Calu3 (cell line): Measurements from ENCODE around the gene EDA2R. TPM values are rescaled to one million over a fixed set of nuclear protein-coding genes. Genes with fewer than 3 reads are reported as not detected.

Source experiments
- BruUV-seq: library from RNA; stranded (reverse); fragments of 400-500 nt; replicated peaks from 2 replicates; lab custom pipeline; 2021; lab: Mats Ljungman, UMichigan
- CTCF ChIA-PET: fragments of 300-600 bp; sonication (Branson Sonifier 250); formaldehyde crosslinking; loops from one replicate; lab custom pipeline; 2022; ENCODE audit warnings: antibody characterized with exemption; lab: Charles Lee
- DNase-seq: peaks from one replicate; pipeline ENCODE4 v3.0.0; 2022
- H3K27ac Mint-ChIP-seq: one replicate; pipeline ENCODE4 v1.8.0; 2022; ENCODE audit warnings: mixed read lengths; ENCODE audit not compliant: unreplicated experiment
- H3K27me3 Mint-ChIP-seq: one replicate; pipeline ENCODE4 v1.8.0; 2022; ENCODE audit warnings: mixed read lengths; ENCODE audit not compliant: unreplicated experiment
- H3K36me3 Mint-ChIP-seq: one replicate; pipeline ENCODE4 v1.8.0; 2022; ENCODE audit warnings: mild to moderate bottlenecking, moderate library complexity, mixed read lengths; ENCODE audit not compliant: insufficient read depth, unreplicated experiment
- H3K4me1 Mint-ChIP-seq: one replicate; pipeline ENCODE4 v1.8.0; 2022; ENCODE audit warnings: mild to moderate bottlenecking, low read depth, mixed read lengths; ENCODE audit not compliant: unreplicated experiment
- H3K4me3 Mint-ChIP-seq: one replicate; pipeline ENCODE4 v1.8.0; 2022; ENCODE audit warnings: mild to moderate bottlenecking, low read depth, moderate library complexity, mixed read lengths; ENCODE audit not compliant: unreplicated experiment
- H3K9me3 Mint-ChIP-seq: one replicate; pipeline ENCODE4 v1.8.0; 2022; ENCODE audit warnings: low read depth, mixed read lengths; ENCODE audit not compliant: unreplicated experiment
- intact Hi-C: fragments of 100-400 bp; cut with micrococcal nuclease; formaldehyde crosslinking; loops from one replicate; pipeline ENCODE4 v1.10.0; 2022; ENCODE audit not compliant: unreplicated experiment
- total RNA-seq: library from RNA; stranded (reverse); gene quantifications from 2 replicates; pipeline ENCODE4 v1.2.3, GENCODE V29; 2022
- TF ChIP-seq, protein P1 (sequence below): fragments of 200-600 bp; IDR thresholded peaks from one replicate; pipeline ENCODE4 v1.8.0; 2022; ENCODE audit warnings: antibody characterized with exemption; ENCODE audit not compliant: unreplicated experiment

The EDA2R gene
- total RNA-seq, 1 experiment from 2014 or later, result not detected

DNA sequence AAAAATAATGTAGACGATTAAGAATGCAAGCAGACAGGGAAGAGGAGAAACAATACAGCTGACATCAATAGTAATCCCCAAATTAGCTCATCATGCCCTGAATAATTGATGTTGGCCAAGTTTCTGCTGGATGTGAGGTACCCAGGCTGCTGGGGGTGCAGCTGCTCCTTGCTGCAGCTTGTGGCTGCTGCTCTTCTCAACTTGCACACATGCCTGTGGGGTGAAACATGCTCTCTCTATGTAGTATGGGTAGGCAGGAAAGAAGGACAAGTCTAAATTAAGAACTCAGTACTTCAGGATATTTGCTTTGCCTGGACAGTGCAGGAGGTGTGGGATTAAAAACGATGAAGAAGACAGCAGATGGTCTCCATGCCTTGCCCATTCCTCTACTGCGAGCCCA, 16.7 kb downstream of the EDA2R start:
- Mint-ChIP-seq H3K9me3 (peaks cover 14% of the 10 kb centered on the region), H3K27ac (no peak overlapping the region), H3K36me3 (no peaks in the 10 kb centered on the region), H3K4me1 (no peaks in the 10 kb centered on the region), H3K4me3 (no peak overlapping the region), H3K27me3 (no peaks in the 10 kb centered on the region)
- intact Hi-C loops, result no loop called here
- TF ChIP-seq, protein P1, sequence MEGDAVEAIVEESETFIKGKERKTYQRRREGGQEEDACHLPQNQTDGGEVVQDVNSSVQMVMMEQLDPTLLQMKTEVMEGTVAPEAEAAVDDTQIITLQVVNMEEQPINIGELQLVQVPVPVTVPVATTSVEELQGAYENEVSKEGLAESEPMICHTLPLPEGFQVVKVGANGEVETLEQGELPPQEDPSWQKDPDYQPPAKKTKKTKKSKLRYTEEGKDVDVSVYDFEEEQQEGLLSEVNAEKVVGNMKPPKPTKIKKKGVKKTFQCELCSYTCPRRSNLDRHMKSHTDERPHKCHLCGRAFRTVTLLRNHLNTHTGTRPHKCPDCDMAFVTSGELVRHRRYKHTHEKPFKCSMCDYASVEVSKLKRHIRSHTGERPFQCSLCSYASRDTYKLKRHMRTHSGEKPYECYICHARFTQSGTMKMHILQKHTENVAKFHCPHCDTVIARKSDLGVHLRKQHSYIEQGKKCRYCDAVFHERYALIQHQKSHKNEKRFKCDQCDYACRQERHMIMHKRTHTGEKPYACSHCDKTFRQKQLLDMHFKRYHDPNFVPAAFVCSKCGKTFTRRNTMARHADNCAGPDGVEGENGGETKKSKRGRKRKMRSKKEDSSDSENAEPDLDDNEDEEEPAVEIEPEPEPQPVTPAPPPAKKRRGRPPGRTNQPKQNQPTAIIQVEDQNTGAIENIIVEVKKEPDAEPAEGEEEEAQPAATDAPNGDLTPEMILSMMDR, result no peak
- DNase-seq, result no peak
- BruUV-seq, result no TSS peak
- CTCF ChIA-PET, result no interaction called here

DNA sequence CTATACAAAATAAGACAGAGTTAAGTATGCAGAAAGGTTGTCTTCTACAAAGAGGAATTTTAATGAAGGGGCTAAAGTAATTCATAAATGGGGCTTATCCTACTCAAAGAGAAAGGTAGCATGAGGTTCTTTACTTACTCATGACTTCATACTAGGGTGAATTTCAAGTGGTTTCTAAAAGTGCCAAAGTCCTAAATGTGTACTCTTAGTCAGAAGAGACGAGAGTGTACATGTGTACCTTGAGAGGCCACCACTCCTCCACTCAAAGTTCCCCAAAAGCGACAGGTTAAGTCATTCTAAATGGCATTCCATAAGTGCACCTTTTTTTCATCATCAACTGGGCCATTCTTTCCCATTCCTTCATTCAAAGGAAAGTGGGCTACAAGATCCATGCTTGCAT, 21.9 kb downstream of the EDA2R start:
- TF ChIP-seq, protein P1, result no peak
- Mint-ChIP-seq H3K27ac (no peak overlapping the region), H3K27me3 (no peaks in the 10 kb centered on the region), H3K4me1 (no peaks in the 10 kb centered on the region), H3K36me3 (no peaks in the 10 kb centered on the region), H3K9me3 (peaks cover 9% of the 10 kb centered on the region), H3K4me3 (no peak overlapping the region)
- CTCF ChIA-PET, result no interaction called here
- no TSS peak for BruUV-seq
- intact Hi-C loops, result no loop called here
- no peak for DNase-seq

DNA sequence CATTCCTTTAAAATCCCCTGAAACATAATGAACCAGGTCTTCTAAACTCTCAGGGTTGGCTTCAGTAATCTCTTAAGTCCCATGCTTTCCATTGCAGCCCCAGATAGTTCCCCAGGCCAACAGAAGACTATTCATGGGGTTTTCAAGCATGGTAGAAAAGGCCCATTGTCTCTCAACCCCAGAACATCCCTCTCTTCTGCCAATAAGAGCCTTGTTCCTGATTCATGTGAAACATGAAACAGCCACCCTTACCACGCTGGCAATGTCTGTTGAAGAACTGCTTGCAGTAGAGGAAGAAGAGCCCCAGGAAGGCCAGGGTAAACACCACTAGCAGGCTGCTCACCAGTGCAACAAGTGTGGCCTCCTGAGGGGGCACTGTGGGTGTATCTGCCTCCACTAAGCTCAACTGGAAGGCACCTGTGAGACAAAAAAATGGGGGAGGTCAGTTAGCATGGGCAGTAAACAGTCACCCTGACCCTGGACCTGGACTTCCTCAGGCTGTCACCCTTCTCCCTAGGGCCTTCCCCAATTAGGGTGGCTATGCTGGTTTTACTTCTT, 36.4 kb downstream of the EDA2R start:
- no peak overlapping the region for H3K27ac Mint-ChIP-seq
- BruUV-seq, result no TSS peak
- no peaks in the 10 kb centered on the region for H3K36me3 Mint-ChIP-seq
- no peaks in the 10 kb centered on the region for H3K4me1 Mint-ChIP-seq
- no peak overlapping the region for H3K4me3 Mint-ChIP-seq
- no peak for DNase-seq
- CTCF ChIA-PET, result no interaction called here
- intact Hi-C loops, result no loop called here
- H3K27me3 Mint-ChIP-seq, result no peaks in the 10 kb centered on the region
- TF ChIP-seq, protein P1, result no peak
- peaks cover 4% of the 10 kb centered on the region for H3K9me3 Mint-ChIP-seq

DNA sequence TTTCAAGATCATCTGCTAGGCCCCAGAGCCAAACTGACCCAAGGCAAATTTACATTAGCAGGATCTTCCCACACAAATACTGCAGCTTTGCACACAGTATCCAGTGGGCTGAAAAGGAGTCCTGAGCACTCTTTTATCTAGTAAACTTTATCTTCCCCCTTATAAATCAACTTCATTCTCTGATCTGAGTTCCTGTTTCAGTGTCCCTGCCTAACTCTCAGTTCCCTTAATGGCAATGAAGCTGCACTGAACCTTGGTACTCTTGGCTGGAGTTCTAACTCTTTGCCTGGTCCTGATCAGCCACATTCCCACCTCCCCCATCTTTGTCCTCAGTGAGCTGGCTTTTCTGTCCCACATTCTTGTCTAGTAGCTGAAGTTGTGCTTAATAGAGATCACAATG, 37.4 kb downstream of the EDA2R start:
- H3K36me3 Mint-ChIP-seq, result no peaks in the 10 kb centered on the region
- intact Hi-C loops, result no loop called here
- H3K27me3 Mint-ChIP-seq, result no peaks in the 10 kb centered on the region
- TF ChIP-seq, protein P1, result no peak
- no TSS peak for BruUV-seq
- no peak for DNase-seq
- no peaks in the 10 kb centered on the region for H3K4me1 Mint-ChIP-seq
- H3K27ac Mint-ChIP-seq, result no peak overlapping the region
- CTCF ChIA-PET, result no interaction called here
- no peak overlapping the region for H3K4me3 Mint-ChIP-seq
- H3K9me3 Mint-ChIP-seq, result peaks cover 4% of the 10 kb centered on the region
